ENCODE results near the gene STAG1.

- TF ChIP-seq POLR2A (IDR thresholded peaks at IDR 0.05; ENCODE audit: low read length): no peak
- TF ChIP-seq GATA1 (IDR thresholded peaks at IDR 0.05; ENCODE audit: low read depth, low read length): no peak
These were observed 348.1 kb downstream of the STAG1 start for GRCh38 chr3:136404056-136404455.
